GM18873 (cell line): ENCODE results near the gene LRFN4.
"Not testable (repeated sequence)": the region's sequence is repeated elsewhere in the genome, so short reads cannot be mapped to it uniquely, and the experiment has no call there.

Experiments
- ATAC-seq: cut with Tn5 transposase; IDR thresholded peaks from one replicate; pipeline ENCODE4 v1.9.1; 2021; ENCODE audit warnings: mild to moderate bottlenecking, moderate library complexity, moderate number of reproducible peaks; ENCODE audit not compliant: unreplicated experiment, low FRiP score

Gene LRFN4

GRCh38 chr11:66856496-66857233, at the start of gene LRFN4:
TSS of gene LRFN4 (plus strand) at chr11:66857064. CDS start at chr11:66857745, 681 bp downstream.
- ATAC-seq, result no peak

GRCh38 chr11:66809592-66809991, 47.3 kb upstream of the LRFN4 start:
- ATAC-seq, result no peak

- ATAC-seq, result no peak
These were observed 46.2 kb upstream of the LRFN4 start for GRCh38 chr11:66810576-66811185.

- ATAC-seq, result no peak
These were observed 42.2 kb upstream of the LRFN4 start for GRCh38 chr11:66814678-66815077.

- no peak for ATAC-seq
These were observed 41.2 kb upstream of the LRFN4 start for GRCh38 chr11:66815646-66816045.

GRCh38 chr11:66818231-66818955, 38.5 kb upstream of the LRFN4 start:
- ATAC-seq, result no peak

GRCh38 chr11:66820381-66820780, 36.5 kb upstream of the LRFN4 start:
- no peak for ATAC-seq

GRCh38 chr11:66820901-66821300, 36.0 kb upstream of the LRFN4 start:
- ATAC-seq, result no peak

- no peak for ATAC-seq
These were observed 33.2 kb upstream of the LRFN4 start for GRCh38 chr11:66823700-66824099.

GRCh38 chr11:66824573-66824972, 32.3 kb upstream of the LRFN4 start:
- not testable (repeated sequence) for ATAC-seq

GRCh38 chr11:66834539-66834845, 22.4 kb upstream of the LRFN4 start:
- ATAC-seq, result no peak

- no peak for ATAC-seq
These were observed 21.9 kb upstream of the LRFN4 start for GRCh38 chr11:66834943-66835342.

GRCh38 chr11:66835768-66836405, 21.0 kb upstream of the LRFN4 start:
- no peak for ATAC-seq

GRCh38 chr11:66840317-66841091, 16.4 kb upstream of the LRFN4 start:
- ATAC-seq, result no peak

GRCh38 chr11:66841861-66842260, 15.0 kb upstream of the LRFN4 start:
- no peak for ATAC-seq

GRCh38 chr11:66842501-66842895, 14.4 kb upstream of the LRFN4 start:
- no peak for ATAC-seq

- peak; percentile 74 for ATAC-seq
These were observed 13.7 kb upstream of the LRFN4 start, which contains the start of gene RCE1 for GRCh38 chr11:66842896-66843775. TSS of gene RCE1 (plus strand) at chr11:66843441. CDS start at chr11:66843456, 15 bp downstream.

- no peak for ATAC-seq
These were observed 12.9 kb upstream of the LRFN4 start for GRCh38 chr11:66843776-66844495.
